Measurements from ENCODE around the gene SPATS2. TPM values are rescaled to one million over a fixed set of nuclear protein-coding genes. Genes with fewer than 3 reads are reported as not detected.

The SPATS2 gene
- total RNA-seq, 4 donors from 2014 or later, result 8.6 to 17.8 (median 9.5) TPM

- Histone ChIP-seq H3K4me3 (no peak overlapping the region), H3K4me1 (no peaks in the 10 kb centered on the region), H3K9me3 (no peaks in the 10 kb centered on the region), H3K36me3 (peaks cover 0 to 45% of the 10 kb centered on the region in 2 donors), H3K27ac (no peak overlapping the region), H3K27me3 (no peaks in the 10 kb centered on the region)
- no peak for TF ChIP-seq POLR2AphosphoS5 (IDR thresholded peaks at IDR 0.05)
- TF ChIP-seq CTCF (IDR thresholded peaks at IDR 0.05), result no peak
- no peak for ATAC-seq
- WGBS, 2 donors (ENCODE audit: low coverage in 1 of 2), result 71 to 89% methylated on average over 1 of the region's 1 CpG
Measured at GRCh38 chr12:49491823-49492222, 124.6 kb downstream of the SPATS2 start.

- Histone ChIP-seq H3K27ac (no peak overlapping the region), H3K4me3 (no peak overlapping the region), H3K4me1 (no peaks in the 10 kb centered on the region), H3K36me3 (peaks cover 0 to 50% of the 10 kb centered on the region in 2 donors), H3K27me3 (no peaks in the 10 kb centered on the region), H3K9me3 (no peaks in the 10 kb centered on the region)
- TF ChIP-seq CTCF (IDR thresholded peaks at IDR 0.05), result no peak
- TF ChIP-seq POLR2A (IDR thresholded peaks at IDR 0.05), result no peak
- TF ChIP-seq POLR2AphosphoS5 (IDR thresholded peaks at IDR 0.05), result no peak
- no peak for TF ChIP-seq EP300 (IDR thresholded peaks at IDR 0.05)
- ATAC-seq, result no peak
- 88 to 100% methylated on average over 2 of the region's 2 CpGs for WGBS, 2 donors (ENCODE audit: low coverage in 1 of 2)
Measured at GRCh38 chr12:49493900-49494299, 126.6 kb downstream of the SPATS2 start.

GRCh38 chr12:49496417-49497360, 129.4 kb downstream of the SPATS2 start:
- no peak overlapping the region for H3K4me3 ChIP-seq
- TF ChIP-seq POLR2A (IDR thresholded peaks at IDR 0.05) (no peak), EP300 (IDR thresholded peaks at IDR 0.05) (no peak), CTCF (IDR thresholded peaks at IDR 0.05) (no peak), POLR2AphosphoS5 (IDR thresholded peaks at IDR 0.05) (no peak)
- no peaks in the 10 kb centered on the region for H3K9me3 ChIP-seq
- ATAC-seq, result no peak
- no peak overlapping the region for H3K27ac ChIP-seq
- no peaks in the 10 kb centered on the region for H3K27me3 ChIP-seq
- 79 to 83% methylated on average over 8 to 10 of the region's 10 CpGs for whole genome bisulfite sequencing, 2 donors (ENCODE audit: low coverage in 1 of 2)
- H3K4me1 ChIP-seq, result no peaks in the 10 kb centered on the region
- peaks cover 2 to 50% of the 10 kb centered on the region in 2 donors for H3K36me3 ChIP-seq

GRCh38 chr12:49501895-49502294, 134.6 kb downstream of the SPATS2 start:
- no peak overlapping the region for H3K4me3 ChIP-seq
- H3K36me3 ChIP-seq, result peaks cover 2 to 49% of the 10 kb centered on the region in 2 donors
- no peak for TF ChIP-seq CTCF (IDR thresholded peaks at IDR 0.05)
- no peak for TF ChIP-seq POLR2A (IDR thresholded peaks at IDR 0.05)
- TF ChIP-seq POLR2AphosphoS5 (IDR thresholded peaks at IDR 0.05), result no peak
- H3K27me3 ChIP-seq, result no peaks in the 10 kb centered on the region
- WGBS, 2 donors (ENCODE audit: low coverage in 1 of 2), result 67 to 91% methylated on average over 1 of the region's 1 CpG
- no peak for ATAC-seq
- no peaks in the 10 kb centered on the region for H3K4me1 ChIP-seq
- no peak overlapping the region for H3K27ac ChIP-seq
- H3K9me3 ChIP-seq, result no peaks in the 10 kb centered on the region

- Histone ChIP-seq H3K4me1 (no peaks in the 10 kb centered on the region), H3K4me3 (no peak overlapping the region), H3K9me3 (no peaks in the 10 kb centered on the region), H3K27ac (no peak overlapping the region), H3K36me3 (peaks cover 2 to 42% of the 10 kb centered on the region in 2 donors), H3K27me3 (no peaks in the 10 kb centered on the region)
- TF ChIP-seq EP300 (IDR thresholded peaks at IDR 0.05) (no peak), POLR2A (IDR thresholded peaks at IDR 0.05) (no peak), POLR2AphosphoS5 (IDR thresholded peaks at IDR 0.05) (no peak), CTCF (IDR thresholded peaks at IDR 0.05) (no peak)
- WGBS, 2 donors (ENCODE audit: low coverage in 1 of 2), result 100% methylated on average over 1 of the region's 1 CpG
- no peak for ATAC-seq
Measured at GRCh38 chr12:49502590-49502989, 135.3 kb downstream of the SPATS2 start.

Measured in gastroesophageal sphincter (tissue), 4 donors.